GM21381 (cell line): ENCODE results near the gene NSMCE1.

ENCODE experiments used
- ATAC-seq: cut with Tn5 transposase; IDR thresholded peaks from one replicate; pipeline ENCODE4 v1.9.1; 2021; ENCODE audit warnings: mild to moderate bottlenecking, moderate library complexity; ENCODE audit not compliant: unreplicated experiment

Gene NSMCE1

GRCh38 chr16:27199235-27199586, 69.4 kb downstream of the NSMCE1 start:
- ATAC-seq, result no peak

DNA sequence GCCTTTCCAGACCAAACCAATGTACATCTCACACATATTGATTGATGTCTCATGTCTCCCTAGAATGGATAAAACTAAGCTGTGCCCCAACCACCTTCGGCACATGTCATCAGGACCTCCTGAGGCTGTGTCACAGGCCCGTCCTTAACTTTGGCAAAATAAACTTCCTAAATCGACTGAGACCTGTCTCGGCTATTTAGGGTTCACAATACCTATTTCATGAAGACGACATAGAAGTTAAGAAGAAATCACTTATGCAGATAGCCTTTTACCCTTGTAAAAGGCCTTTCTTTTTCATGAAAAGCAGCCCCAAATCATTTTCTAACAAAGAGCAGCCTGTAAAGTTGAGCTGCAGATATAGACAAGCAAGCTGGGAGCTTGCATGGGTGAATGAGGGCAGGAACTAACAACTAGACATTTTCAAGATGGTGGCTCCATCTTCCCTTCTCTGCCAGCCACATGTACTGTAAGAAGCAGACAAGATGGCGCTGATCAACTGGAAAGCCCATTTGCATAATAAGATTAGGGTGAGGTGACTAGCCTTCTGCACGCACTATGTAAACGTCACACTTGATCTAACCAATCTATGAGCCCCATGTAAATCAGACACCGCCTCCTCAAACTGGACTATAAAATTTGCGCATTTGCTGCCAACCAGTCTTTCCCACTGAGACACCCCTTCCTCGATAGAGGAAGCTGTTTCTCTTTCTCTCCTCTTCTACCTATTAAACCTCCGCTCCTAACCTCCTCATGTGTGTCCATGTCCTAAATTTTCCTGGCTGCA, 69.9 kb downstream of the NSMCE1 start:
- ATAC-seq, result no peak

- no peak for ATAC-seq
These were observed 71.6 kb downstream of the NSMCE1 start for GRCh38 chr16:27197004-27197403.

- no peak for ATAC-seq
These were observed 72.5 kb downstream of the NSMCE1 start for GRCh38 chr16:27195941-27196595.

DNA sequence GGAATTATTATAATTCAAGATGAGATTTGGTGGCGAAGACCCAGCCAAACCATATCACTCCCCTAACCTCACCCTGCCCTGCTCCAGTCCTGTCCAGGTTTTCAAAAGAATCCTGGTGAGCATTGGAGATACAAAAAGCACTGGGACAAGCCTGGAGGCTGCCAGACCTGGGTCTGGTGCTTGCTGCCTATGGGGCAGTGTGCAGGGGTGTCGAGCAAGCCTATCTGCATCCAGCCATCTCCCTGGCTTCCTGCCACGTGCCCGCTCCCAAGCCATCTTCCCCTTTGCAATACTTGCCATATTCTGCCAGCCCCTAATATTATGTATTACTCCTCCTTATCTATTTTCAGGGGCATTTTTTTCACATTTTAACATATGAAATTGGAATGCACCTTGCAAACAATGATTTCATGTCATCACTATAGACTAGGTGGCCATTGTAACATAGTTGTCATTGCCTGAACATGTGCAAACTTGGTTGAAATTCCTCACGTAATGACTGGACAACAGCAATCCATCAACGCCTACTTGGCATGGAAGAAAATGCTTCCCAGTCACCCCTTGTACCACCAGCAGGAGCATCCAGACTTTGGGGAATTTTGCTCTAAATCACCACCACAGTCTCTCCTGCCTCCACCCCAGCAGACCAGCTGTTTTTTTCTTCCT, 73.4 kb downstream of the NSMCE1 start:
- no peak for ATAC-seq

DNA sequence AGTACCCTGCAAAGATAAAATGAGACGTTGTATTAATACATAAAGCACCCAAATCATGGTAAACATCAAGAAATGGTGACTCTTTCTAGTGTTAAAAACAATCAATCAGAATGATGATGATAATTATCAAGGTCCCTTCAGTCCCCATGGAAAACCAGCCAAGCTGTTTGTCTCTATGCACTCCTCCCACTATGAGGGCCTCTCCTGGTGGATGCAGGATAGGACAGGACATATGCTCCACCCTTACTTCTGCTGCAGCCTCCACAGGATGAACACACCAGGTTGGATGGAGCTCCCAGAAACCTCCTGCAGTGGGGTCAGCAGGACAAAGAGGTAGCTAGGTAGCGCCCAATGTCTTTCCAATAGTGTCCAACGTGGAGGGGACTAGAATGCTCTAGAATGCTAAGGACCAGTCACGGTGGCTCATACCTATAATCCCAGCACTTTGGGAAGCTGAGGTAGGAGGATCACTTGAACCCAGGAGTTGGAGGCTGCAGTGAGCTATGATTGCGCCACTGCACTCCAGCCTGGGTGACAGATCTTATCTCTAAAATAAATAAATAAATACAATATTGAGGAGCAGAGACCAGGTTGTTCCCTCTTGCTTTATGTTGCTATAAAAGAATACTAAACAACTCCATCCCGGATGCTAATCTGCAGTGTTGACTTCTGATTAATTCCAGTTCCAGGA, 75.1 kb downstream of the NSMCE1 start:
- ATAC-seq, result no peak

DNA sequence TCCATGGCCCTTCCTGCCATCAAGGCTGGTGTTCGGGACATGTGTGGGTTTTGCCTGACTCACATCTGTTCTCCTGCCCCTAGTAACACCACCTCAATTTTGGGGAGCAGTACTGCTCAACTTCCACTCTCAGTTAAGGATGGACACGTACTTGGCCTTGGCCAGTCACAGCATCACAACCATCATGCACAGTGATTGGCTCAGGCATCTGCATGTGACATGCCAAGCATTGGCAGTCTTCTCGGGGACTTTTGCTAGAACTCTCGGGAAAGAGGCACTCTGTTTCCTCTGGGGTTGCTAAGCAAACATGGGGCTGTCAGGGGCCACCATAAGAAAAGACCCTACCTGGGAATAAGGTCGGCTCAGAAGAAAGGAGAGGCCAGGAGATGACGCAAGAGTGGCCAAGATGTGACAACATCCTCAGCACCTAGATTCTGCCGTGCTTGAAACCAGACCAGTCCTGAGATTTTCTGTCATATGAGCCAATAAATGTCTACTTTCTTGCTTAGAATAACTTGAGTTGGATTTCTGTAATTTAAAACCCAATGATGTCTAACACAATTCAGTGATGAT, 77.1 kb downstream of the NSMCE1 start:
- no peak for ATAC-seq

- no peak for ATAC-seq
These were observed 78.2 kb downstream of the NSMCE1 start for GRCh38 chr16:27190316-27190871.

DNA sequence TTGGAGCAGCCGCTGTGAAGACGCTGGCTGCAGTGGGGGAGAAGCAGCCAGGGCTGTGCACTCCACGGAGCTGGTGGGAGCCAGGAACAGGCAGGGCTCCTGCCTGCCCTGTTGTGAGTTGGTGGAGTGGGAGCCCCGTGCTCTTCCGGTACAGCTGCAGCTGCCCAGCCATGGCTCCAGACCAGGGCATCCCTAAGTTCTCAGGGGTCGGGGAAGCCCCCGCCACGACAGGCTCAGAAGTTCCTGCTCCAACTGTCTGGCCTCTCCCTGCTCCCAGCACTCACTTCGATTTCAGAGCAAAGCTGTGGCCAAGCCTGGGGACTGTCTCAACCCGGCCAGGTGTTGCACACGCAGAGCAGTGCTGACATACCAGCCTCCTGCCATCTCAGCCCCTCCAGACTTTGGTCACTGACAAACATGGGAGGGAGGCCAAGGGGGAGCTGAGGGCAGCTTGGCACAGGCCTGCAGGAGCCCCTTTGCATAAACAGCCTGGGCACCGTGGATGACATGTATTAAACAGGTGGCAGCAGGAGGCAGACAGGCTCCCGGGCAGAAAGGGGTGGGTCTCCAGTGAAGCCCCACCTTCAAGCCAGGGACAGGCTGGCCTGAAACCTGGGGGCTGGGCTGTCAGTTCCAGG, 79.1 kb downstream of the NSMCE1 start:
- no peak for ATAC-seq

GRCh38 chr16:27188633-27189032, 79.9 kb downstream of the NSMCE1 start:
- no peak for ATAC-seq

- no peak for ATAC-seq
These were observed 82.8 kb downstream of the NSMCE1 start for GRCh38 chr16:27185776-27186130.

- no peak for ATAC-seq
These were observed 85.6 kb downstream of the NSMCE1 start for GRCh38 chr16:27182906-27183405.

GRCh38 chr16:27181019-27181790, 87.4 kb downstream of the NSMCE1 start:
- no peak for ATAC-seq

DNA sequence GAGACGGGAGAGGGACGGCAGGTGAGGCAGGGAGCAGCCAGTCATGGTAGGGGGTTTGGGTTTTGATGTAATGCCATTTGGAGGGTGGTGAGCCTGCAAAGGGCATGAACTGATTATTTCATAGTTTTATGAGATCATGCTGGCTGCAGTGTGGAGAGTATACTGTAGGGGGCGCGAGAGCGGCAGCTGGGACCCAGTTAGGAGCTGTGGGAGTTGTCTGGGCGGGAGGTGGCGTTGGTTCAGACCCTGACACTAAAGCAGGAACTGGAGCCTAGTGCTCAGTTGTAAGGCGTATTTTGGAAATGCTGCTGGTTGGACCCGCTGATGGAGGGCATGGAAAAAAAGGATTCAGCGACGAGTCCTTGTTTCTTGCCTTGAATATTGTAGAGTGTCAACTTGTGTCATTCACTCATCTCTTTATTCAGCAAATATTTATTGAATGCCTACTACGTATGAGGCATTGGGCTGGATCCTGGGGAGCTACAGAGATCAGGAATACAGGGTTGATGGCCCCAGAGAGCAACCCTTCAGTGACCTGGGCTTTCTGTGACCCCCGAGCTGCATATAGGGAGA, 89.0 kb downstream of the NSMCE1 start:
- peak; percentile 86 for ATAC-seq

DNA sequence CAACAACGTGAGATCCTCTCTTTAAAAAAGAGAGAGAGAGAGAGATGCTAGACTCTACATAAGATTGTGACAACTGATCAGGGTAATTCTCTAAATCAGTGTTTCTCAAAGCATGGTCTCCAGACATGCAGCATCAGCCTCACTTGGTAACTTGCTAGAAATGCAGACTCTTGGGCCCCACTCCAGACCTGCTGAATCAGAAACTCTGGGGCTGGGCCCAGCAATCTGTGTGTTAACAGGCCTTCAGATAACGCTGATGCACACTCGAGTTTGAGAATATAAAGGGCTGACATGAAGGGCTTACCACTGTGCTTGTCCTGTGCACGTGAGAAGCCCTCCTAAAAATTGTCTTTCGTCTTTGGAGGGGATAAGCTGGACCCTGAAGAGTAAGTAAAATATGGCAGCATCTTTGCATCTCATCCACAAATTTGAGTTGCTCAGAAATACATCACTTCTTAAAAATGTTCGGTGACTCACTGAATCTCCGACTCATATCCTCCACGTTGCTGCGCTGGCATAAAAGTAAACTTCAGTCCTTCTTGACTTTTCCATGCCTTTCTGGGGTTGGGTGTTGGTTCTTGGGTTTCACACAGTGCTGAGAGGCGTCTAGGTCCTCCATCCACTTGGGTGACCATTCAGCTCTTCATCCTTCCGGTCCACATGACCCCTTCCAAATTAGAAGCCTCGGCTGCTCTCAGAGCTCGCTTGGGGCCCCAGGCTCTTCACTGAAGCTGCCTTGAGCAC, 91.4 kb downstream of the NSMCE1 start:
- no peak for ATAC-seq

- no peak for ATAC-seq
These were observed 92.7 kb downstream of the NSMCE1 start for GRCh38 chr16:27175888-27176287.
